ENCODE measurements around the gene FBXL15.

- TF ChIP-seq ELF4 (IDR thresholded peaks at IDR 0.05) (no peak), FOXA1 (IDR thresholded peaks at IDR 0.05) (no peak), FOXM1 (IDR thresholded peaks at IDR 0.05; ENCODE audit: borderline replicate concordance) (no peak), BHLHE40 (IDR thresholded peaks at IDR 0.05; ENCODE audit: borderline replicate concordance) (no peak), SP1 (IDR thresholded peaks at IDR 0.05) (no peak)
- TF ChIP-seq, protein P1, sequence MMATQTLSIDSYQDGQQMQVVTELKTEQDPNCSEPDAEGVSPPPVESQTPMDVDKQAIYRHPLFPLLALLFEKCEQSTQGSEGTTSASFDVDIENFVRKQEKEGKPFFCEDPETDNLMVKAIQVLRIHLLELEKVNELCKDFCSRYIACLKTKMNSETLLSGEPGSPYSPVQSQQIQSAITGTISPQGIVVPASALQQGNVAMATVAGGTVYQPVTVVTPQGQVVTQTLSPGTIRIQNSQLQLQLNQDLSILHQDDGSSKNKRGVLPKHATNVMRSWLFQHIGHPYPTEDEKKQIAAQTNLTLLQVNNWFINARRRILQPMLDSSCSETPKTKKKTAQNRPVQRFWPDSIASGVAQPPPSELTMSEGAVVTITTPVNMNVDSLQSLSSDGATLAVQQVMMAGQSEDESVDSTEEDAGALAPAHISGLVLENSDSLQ (IDR thresholded peaks at IDR 0.05): no peak
Observed at GRCh38 chr10:102426803-102427287, 6.2 kb downstream of the FBXL15 start.
